ENCODE data around the gene PTGIS.

PTGIS gene

DNA sequence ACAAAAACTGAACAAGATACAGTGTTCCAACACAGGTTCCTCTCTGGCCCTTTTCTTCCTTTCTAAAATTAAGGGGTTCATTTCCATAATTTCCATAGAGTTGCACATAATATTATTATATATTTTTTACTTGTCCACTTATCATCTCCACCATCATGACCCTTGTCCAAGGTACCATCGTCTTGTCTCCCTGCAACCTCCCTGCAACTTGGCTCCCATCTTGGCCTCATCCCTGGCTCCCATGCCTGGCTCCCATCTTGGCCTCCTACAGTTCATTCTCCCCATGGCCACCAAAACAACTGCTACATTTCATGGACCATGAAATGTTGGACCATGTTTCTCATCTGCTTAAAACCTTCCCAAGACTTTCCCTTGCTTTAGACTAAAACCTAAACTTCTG, 82.4 kb downstream of the PTGIS start:
- Histone ChIP-seq H3K4me2 (ENCODE audit: insufficient read depth, low read length) (no peak overlapping the region), H3K27ac (ENCODE audit: low read length) (no peak overlapping the region), H3K4me3 (ENCODE audit: low read depth in 1 of 2, low read length in 2 of 2) (no peak overlapping the region), H3K9me3 (ENCODE audit: insufficient read depth, low read length, severe bottlenecking) (no peaks in the 10 kb centered on the region), H2AFZ (ENCODE audit: low read depth, low read length) (no peak overlapping the region), H3K9ac (ENCODE audit: low read depth, low read length) (no peak overlapping the region), H3K4me1 (ENCODE audit: insufficient read depth, low read length) (no peaks in the 10 kb centered on the region), H3K27me3 (ENCODE audit: insufficient read depth, low read length, poor library complexity) (no peaks in the 10 kb centered on the region), H4K20me1 (ENCODE audit: insufficient read depth, low read length) (no peaks in the 10 kb centered on the region), H3K79me2 (ENCODE audit: insufficient read depth, low read length) (no peaks in the 10 kb centered on the region), H3K36me3 (ENCODE audit: insufficient read depth, low read length) (no peaks in the 10 kb centered on the region)
- ATAC-seq (ENCODE audit: insufficient read depth, low read depth) = no peak
- no peak for DNase-seq
- no peak for TF ChIP-seq EZH2 (IDR thresholded peaks at IDR 0.05; ENCODE audit: borderline replicate concordance, low read depth, low read length, severe bottlenecking)
- TF ChIP-seq, protein P1, sequence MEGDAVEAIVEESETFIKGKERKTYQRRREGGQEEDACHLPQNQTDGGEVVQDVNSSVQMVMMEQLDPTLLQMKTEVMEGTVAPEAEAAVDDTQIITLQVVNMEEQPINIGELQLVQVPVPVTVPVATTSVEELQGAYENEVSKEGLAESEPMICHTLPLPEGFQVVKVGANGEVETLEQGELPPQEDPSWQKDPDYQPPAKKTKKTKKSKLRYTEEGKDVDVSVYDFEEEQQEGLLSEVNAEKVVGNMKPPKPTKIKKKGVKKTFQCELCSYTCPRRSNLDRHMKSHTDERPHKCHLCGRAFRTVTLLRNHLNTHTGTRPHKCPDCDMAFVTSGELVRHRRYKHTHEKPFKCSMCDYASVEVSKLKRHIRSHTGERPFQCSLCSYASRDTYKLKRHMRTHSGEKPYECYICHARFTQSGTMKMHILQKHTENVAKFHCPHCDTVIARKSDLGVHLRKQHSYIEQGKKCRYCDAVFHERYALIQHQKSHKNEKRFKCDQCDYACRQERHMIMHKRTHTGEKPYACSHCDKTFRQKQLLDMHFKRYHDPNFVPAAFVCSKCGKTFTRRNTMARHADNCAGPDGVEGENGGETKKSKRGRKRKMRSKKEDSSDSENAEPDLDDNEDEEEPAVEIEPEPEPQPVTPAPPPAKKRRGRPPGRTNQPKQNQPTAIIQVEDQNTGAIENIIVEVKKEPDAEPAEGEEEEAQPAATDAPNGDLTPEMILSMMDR (IDR thresholded peaks at IDR 0.05; ENCODE audit: borderline replicate concordance, extremely low read depth, low read length, poor library complexity, severe bottlenecking) = no peak

DNA sequence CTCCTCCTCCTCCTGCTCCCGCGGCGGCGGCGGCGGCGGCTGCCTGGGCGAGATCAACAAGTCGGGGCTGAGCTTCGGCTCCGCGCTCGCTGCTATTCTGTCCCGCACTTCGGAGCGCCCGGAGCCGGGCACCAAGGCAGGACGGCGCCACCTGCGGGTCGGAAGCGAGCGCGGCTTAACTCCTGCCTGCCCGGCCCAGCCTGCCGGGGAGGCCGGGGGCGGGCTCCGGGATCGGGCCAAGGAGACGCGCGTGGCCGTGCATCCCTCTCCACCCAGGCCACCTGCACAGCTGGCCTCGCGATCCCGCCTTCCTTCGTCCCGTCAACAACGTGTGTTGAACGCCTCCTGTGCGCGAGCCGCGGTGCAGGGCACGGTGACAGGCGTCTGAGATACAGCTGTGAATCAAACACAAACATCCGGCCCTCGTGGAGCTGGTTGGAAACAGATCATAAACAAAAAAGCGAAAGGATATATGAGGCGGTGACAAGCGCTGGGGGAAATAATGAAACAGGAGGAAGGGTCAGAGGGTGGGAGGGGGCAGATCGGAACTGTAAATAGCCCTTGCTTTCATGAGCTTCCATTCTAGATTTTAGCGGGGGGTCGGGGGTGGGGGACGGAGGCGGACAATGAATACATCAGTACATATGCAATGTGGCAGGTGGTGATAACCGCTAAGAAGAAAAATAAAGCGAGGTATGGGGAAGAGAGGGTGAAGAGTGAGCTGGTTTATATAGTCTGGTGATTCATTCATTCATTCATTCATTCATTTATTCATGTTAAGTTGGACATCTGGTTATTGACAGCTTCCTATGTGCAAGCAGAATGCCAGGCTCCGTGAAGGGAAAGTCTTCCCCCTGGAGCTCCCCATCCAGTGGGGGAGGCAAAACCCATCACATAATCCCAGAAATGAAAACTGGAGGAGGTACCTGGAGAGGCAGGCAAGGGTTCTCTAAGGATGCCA, 83.5 kb downstream of the PTGIS start:
- H4K20me1 ChIP-seq (ENCODE audit: insufficient read depth, low read length) = no peaks in the 10 kb centered on the region
- no peaks in the 10 kb centered on the region for H3K79me2 ChIP-seq (ENCODE audit: insufficient read depth, low read length)
- DNase-seq = no peak
- H3K9ac ChIP-seq (ENCODE audit: low read depth, low read length) = no peak overlapping the region
- TF ChIP-seq EZH2 (IDR thresholded peaks at IDR 0.05; ENCODE audit: borderline replicate concordance, low read depth, low read length, severe bottlenecking) = no peak
- TF ChIP-seq, protein P1 (IDR thresholded peaks at IDR 0.05; ENCODE audit: borderline replicate concordance, extremely low read depth, low read length, poor library complexity, severe bottlenecking) = no peak
- no peaks in the 10 kb centered on the region for H3K9me3 ChIP-seq (ENCODE audit: insufficient read depth, low read length, severe bottlenecking)
- H3K36me3 ChIP-seq (ENCODE audit: insufficient read depth, low read length) = no peaks in the 10 kb centered on the region
- no peak overlapping the region for H3K27ac ChIP-seq (ENCODE audit: low read length)
- no peak overlapping the region for H3K4me3 ChIP-seq (ENCODE audit: low read depth in 1 of 2, low read length in 2 of 2)
- H2AFZ ChIP-seq (ENCODE audit: low read depth, low read length) = no peak overlapping the region
- no peak for ATAC-seq (ENCODE audit: insufficient read depth, low read depth)
- no peaks in the 10 kb centered on the region for H3K4me1 ChIP-seq (ENCODE audit: insufficient read depth, low read length)
- no peaks in the 10 kb centered on the region for H3K27me3 ChIP-seq (ENCODE audit: insufficient read depth, low read length, poor library complexity)
- H3K4me2 ChIP-seq (ENCODE audit: insufficient read depth, low read length) = no peak overlapping the region

DNA sequence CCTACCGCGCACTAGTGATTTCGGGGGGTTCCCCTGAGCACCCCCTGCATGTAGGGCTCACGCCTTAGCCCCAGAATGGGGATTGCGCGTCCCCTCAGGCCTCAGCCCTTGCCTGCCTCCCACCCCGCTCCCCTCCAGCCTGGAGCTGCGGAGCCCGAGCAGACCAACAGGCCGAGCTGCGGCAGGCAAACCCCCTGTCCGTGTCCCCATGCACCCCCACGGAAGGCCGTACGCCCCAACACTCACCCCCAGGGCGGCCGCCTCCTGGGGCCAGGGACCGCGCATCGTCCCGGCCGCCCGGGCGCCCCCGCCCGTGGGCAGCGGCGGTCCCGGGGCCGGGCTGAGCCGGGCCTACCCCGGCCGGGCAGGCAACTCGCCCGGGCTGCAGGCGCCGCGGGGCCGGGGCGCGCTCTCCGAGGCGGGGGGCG, 84.2 kb downstream of the PTGIS start:
- DNase-seq (no peak), ATAC-seq (ENCODE audit: insufficient read depth, low read depth) (no peak)
- H3K4me1 ChIP-seq (ENCODE audit: insufficient read depth, low read length) = no peaks in the 10 kb centered on the region
- H3K27ac ChIP-seq (ENCODE audit: low read length) = no peak overlapping the region
- H3K79me2 ChIP-seq (ENCODE audit: insufficient read depth, low read length) = no peaks in the 10 kb centered on the region
- no peaks in the 10 kb centered on the region for H3K27me3 ChIP-seq (ENCODE audit: insufficient read depth, low read length, poor library complexity)
- TF ChIP-seq EZH2 (IDR thresholded peaks at IDR 0.05; ENCODE audit: borderline replicate concordance, low read depth, low read length, severe bottlenecking) = no peak
- TF ChIP-seq, protein P1 (IDR thresholded peaks at IDR 0.05; ENCODE audit: borderline replicate concordance, extremely low read depth, low read length, poor library complexity, severe bottlenecking) = no peak
- H4K20me1 ChIP-seq (ENCODE audit: insufficient read depth, low read length) = 0 out of 2 replicates have a peak, but pooled peaks cover 2% of the 10 kb centered on the region
- no peak overlapping the region for H3K9ac ChIP-seq (ENCODE audit: low read depth, low read length)
- H3K4me2 ChIP-seq (ENCODE audit: insufficient read depth, low read length) = no peak overlapping the region
- H2AFZ ChIP-seq (ENCODE audit: low read depth, low read length) = no peak overlapping the region
- no peaks in the 10 kb centered on the region for H3K9me3 ChIP-seq (ENCODE audit: insufficient read depth, low read length, severe bottlenecking)
- H3K36me3 ChIP-seq (ENCODE audit: insufficient read depth, low read length) = no peaks in the 10 kb centered on the region
- H3K4me3 ChIP-seq (ENCODE audit: low read depth in 1 of 2, low read length in 2 of 2) = no peak overlapping the region

Data from DND-41 (cell line).